Stimulated activated CD8-positive, alpha-beta memory T cell treated with anti-CD3 and anti-CD28 coated beads, Interleukin-12 subunit alpha, Interleukin-12 subunit beta, amount 100 ng/mL, for 24 hours (primary cell): ENCODE results near the gene HYDIN.
"Not testable (repeated sequence)": the region's sequence is repeated elsewhere in the genome, so short reads cannot be mapped to it uniquely, and the experiment has no call there.

Experiments used
- DNase-seq: peaks from one replicate; pipeline ENCODE4 v3.0.0-alpha.2; 2020; ENCODE audit errors: extremely low read depth

The HYDIN gene

DNA sequence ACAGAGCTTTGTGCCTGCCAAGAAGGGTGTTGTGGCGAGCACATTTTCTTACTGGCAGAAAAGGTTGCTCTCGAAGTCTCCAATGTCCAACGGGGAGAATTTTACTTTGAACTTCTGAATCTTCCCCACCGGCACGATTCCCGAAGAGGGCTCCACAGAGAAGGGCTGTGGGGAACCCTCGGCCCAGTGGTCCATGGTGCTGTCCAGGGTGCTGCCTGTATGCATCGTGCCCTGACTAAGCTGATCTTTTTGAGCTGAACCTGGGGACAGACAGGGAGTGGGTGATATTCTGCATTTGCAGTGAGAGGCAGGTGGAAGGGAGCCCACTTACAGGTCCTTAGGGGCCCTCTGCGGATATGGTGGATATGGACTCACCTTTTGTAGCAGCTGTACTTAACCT is 368.5 kb downstream of the HYDIN start:
- DNase-seq = not testable (repeated sequence)

DNA sequence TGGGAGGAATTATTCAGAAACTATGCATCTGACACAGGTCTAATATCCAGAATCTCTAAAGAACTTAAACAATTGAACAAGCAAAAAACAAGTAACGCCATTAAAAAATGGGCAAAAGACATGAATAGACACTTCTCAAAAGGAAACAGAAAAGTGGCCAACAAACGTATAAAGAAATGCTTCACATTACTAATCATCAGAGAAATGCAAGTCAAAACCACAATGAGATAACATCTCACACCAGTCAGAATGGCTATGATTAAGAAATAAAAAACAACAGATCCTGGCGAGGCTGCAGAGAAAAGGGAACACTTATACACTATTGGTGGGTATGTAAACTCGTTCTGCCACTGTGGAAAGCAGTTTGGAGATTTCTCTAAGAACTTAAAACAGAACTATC is 379.2 kb downstream of the HYDIN start:
- not testable (repeated sequence) for DNase-seq

- DNase-seq = not testable (repeated sequence)
Measured at GRCh38 chr16:70823498-70824118, 406.9 kb downstream of the HYDIN start.

DNA sequence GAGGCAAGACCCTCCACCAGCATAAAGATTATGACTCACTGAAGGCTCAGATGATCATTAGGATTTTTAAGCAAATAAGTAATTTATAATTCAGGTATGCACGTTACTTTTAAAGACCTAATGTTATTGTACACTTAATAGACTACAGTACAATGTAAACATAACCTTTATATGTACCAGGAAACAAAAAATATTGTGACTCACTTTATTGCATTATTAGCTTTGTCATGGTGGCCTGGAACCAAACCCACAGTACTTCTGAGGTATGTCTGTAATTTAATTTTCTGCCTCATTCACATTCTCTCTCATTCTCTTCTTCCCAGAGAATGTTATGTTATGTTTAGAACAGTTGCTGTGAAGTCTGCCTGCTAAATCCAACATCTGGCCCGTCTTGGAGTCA is 407.8 kb downstream of the HYDIN start:
- not testable (repeated sequence) for DNase-seq

- DNase-seq = not testable (repeated sequence)
Measured at GRCh38 chr16:70818088-70818487, 412.4 kb downstream of the HYDIN start.

GRCh38 chr16:70809392-70810060 is 421.0 kb downstream of the HYDIN start:
- DNase-seq = no peak

- DNase-seq = no peak
Measured at GRCh38 chr16:70808371-70808770, 422.2 kb downstream of the HYDIN start.

DNA sequence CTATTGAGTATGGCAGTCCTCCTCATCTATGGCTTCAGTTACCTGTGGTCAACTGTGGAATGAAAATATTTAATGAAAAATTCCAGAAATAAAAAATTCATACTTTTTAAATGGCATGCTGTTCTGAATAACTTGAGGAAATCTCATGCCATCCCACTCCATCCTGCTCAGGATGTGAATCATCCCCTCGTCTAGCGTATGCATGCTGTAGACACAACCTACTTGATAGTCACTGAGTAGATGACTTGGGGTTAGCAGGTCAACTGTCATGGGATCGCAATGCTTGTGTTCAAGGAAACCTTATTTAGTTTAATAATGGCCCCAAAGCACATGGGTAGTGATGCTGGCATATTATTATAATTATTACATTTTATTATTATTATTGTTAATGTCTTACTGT is 424.7 kb downstream of the HYDIN start:
- DNase-seq = no peak

DNA sequence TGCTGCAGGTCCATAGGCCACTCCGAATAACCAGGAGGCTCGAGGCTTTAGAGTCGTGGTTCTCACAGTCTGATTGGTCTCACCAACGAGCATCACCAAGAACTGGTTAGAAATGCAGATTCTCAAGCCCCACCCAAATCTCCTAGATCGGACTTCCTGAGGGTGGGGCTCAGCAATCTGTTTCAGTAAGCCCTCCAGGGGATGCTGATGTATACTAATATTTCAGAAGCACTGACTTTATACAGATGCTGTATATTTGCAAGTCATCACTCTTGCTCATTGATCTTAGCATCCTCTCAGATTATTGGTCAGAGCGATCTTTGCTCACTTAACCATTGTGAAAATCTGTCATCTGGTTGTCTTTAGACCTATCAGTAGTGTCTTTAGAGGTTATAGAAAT is 425.1 kb downstream of the HYDIN start:
- no peak for DNase-seq

DNA sequence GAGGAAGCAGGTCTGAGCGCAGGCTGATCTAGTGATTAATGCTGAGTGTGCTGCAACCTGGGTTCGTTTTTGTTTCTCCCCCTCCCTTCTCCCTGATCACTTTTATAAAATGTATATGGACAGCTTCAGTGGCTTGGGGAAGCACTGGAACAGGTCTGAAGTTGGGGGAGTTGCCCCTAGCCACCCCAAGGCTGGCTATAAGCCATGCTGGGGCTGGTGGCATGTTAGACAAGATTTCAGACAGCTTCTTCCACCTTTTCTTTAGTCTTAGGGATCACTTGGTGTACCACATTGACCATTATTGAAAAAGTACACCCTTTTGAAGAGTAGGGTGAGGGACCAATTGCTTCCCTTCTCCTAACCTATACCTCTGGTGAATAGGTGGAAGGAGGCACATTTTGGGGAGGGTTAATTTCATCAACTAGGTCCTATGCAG is 425.8 kb downstream of the HYDIN start:
- DNase-seq = no peak

- DNase-seq = no peak
Measured at GRCh38 chr16:70804153-70804733, 426.3 kb downstream of the HYDIN start.

DNA sequence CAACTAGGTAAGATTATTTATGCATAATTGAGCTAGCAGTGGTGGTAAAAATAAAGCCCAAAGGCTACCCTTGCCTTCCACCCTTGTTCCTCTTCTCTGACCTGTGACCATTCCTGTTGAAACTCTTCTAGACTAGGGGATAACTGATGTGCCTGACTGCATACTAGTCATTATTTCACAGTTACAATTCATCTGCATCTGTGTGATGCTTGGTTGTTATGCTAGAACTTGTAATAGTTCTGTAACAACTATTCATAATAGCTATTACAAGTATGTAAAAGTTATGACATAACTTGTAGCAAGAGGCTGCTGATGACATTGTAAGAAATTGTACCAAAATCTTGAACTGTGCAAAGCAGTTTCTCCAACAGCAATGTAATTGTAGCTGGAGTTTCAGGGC is 427.2 kb downstream of the HYDIN start:
- no peak for DNase-seq

GRCh38 chr16:70801611-70802010 is 428.9 kb downstream of the HYDIN start:
- DNase-seq = no peak

- DNase-seq = peak; percentile 89
Measured at GRCh38 chr16:70800781-70801480, 429.6 kb downstream of the HYDIN start, which contains the start of gene VAC14. VAC14 (minus strand) TSS chr16:70801158; CDS start chr16:70800900, 258 bp downstream.

- DNase-seq = no peak
Measured at GRCh38 chr16:70800311-70800710, 430.2 kb downstream of the HYDIN start.

DNA sequence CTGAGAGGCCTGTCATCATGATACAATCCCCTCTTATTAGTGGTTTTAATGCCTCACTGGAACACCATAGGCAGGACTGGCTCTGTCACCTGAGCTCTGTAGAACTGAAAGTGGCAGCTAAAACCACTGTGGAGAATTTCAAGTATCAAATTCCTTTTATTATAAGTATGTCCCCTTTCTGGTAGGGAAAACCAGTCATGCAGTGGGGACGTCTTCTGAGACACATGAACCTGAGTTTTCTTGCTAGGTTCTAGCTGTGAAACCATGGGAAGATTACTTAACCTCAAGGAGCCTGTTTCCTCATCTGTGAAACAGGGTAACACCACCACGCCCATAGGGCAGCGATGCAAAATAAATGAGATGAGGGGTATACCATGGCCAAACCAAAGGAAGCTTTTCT is 434.2 kb downstream of the HYDIN start:
- no peak for DNase-seq

- no peak for DNase-seq
Measured at GRCh38 chr16:70795296-70795912, 435.1 kb downstream of the HYDIN start.

DNA sequence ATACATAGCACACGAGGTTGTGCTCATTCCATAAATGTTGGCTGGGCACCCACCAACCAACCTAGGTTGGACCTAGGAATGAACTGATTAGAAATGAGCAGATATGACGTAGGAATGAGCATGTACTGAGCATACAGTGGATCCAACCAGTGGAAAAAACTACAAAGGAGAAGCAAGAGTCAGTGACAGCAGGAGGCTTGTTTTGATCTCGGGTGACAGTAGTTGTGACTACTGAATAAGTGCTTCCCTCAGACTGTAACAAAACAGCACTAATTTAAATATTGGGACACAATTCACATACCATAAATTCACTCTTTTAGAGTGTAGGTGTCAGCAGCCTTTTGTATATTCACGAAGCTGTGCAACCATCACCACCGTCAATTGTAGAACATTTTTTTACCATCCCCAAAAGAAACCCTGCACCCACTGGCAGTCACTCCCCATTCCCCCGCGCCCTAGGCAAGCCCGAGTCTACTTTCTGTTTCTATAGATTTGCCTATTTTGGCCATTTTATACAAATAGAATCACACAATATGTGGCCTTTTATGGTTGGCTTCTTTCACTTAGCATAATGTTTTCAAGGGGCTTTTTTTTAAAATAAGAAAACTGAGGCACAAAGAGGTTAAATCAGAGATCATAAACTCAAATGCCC is 436.5 kb downstream of the HYDIN start:
- DNase-seq = no peak

- no peak for DNase-seq
Measured at GRCh38 chr16:70790815-70791214, 439.7 kb downstream of the HYDIN start.

DNA sequence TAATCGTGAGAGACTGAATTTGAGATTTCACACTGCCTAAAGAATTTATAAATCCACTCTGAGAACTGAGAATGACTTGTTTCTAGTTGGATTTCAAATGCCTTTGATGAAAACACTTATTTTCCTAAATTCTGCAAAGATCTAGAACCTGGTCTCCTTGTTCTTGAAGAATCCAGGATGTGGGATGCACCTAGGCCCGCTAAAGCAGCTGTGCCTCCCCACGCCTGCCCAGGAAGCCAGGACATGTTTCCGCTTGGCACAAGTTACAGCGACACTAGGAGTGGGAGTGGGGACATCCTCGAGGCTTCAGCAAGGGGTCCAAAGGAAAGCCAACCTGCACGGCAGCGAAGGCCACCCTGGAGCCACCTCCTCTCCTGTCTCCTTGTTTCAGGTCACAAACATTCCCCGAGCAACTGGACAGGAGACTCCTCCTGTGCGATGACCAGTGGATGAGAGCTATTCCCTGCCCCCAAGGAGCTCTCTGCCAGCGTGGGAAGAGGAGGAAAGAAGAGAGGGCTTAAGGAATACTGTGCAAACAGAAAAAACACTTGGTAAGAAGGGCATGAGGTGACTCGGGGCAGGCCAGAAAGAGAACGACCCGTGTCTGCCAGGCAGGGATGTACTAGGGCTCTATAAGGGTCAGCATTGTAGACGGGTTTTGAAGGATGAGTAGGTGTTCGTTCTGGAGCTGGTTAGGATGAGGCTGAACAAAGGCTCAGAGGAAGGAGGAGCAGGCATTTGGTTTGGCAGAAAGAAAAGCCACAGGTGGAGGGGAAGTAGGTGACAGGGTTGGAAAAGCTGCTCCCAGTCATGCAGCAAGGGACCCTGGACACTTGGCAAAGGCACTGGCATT is 440.7 kb downstream of the HYDIN start:
- no peak for DNase-seq
